Airway epithelial cell (primary cell): Measurements from ENCODE around the gene NXT2. TPM values are rescaled to one million over a fixed set of nuclear protein-coding genes. Genes with fewer than 3 reads are reported as not detected.

Experiments used
- total RNA-seq: library from RNA; depleted of rRNA; stranded (reverse); fragments of >200 nt; gene quantifications from 2 replicates; pipeline ENCODE4 v1.2.3, GENCODE V29; 2015

Gene NXT2
- 8.1 and 10.0 TPM in 2 replicates for total RNA-seq

DNA sequence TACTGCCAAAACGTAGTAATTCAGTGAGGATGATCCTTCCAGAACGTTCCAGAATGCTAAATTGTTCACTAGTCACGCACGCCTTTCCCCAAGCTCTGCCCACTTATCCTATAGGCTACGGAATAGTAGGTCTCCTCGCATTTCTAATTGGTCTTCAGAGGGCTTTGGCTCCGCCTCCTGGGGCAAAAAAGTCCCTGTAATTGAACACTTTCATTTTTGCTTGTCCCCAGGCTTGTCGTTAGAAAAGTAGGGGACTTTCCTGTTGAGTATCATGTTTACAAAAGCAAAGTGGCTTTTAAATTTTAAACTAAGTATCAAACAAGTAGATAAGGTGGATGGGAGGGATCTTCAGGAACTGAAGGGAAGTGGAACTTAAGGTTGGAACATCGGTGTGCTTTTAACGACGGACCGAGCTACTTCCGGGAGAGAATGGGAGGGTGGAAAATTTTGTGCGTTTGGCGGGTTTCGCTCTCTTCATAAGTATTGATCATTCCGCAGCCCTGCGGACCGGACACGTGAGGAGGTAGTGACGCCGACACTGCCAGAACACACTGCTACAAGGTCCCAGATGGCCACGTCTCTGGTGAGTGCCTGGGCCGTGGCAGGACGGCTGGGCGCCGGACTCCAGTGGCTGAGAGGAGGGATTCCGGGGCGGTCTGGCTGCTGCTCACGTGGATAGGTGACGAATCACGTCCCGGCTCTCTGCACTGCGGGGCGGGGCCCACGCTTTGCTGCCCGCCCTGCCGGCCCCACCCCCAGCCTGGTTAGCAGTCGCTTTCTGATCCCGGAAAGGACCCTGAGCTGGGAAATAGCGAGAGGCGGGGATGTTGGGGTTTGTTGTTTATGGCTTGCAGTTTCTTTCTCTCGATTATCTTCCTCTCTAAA is at the start of gene NXT2:
TSS of gene NXT2 (plus strand) at position 406 of the 885 bp plus-strand sequence. CDS start at position 569, 163 bp downstream.

Other genes with a start within 250 kb of the NXT2 start
- gene GUCY2F, start 54.8 kb upstream of the NXT2 start, total RNA-seq, result not detected in 2 replicates
- 0.07 and 0.09 TPM in 2 replicates for gene KCNE5, start 88.3 kb downstream of the NXT2 start, total RNA-seq
- 46.6 and 54.4 TPM in 2 replicates for gene ACSL4, start 196.4 kb downstream of the NXT2 start, total RNA-seq